ENCODE results near the gene PCYT1B.

The PCYT1B gene

GRCh38 chrX:24550166-24550565 lies 97.0 kb downstream of the PCYT1B start:
- H3K36me3 ChIP-seq (replicated peaks in 1 of 2; ENCODE audit: control insufficient read depth in 2 of 2, insufficient read depth in 2 of 2, low read length in 2 of 2): no peaks in the 10 kb centered on the region
- no peak overlapping the region for H3K4me3 ChIP-seq (ENCODE audit: low read length in 2 of 2)
- no CpG with 5 or more reads among the region's 5 CpGs for WGBS, 2 donors (ENCODE audit: extremely low coverage in 2 of 2, insufficient read length in 2 of 2, insufficient replicate concordance in 1 of 2)
- no peak overlapping the region for H3K4me2 ChIP-seq (ENCODE audit: insufficient read depth, low read length, poor library complexity, severe bottlenecking)
- no peak overlapping the region for H3K9ac ChIP-seq (ENCODE audit: low read depth, low read length, poor library complexity)
- H4K8ac ChIP-seq (ENCODE audit: low read depth, low read length): no peak overlapping the region
- no peaks in the 10 kb centered on the region for H3K79me1 ChIP-seq (ENCODE audit: low read depth, low read length)
- H3K14ac ChIP-seq (ENCODE audit: low read length): no peak overlapping the region
- H3K9me3 ChIP-seq (replicated peaks in 1 of 2; ENCODE audit: control insufficient read depth in 2 of 2, insufficient read depth in 1 of 2, low read depth in 1 of 2, low read length in 2 of 2): no peaks in the 10 kb centered on the region
- no peak overlapping the region for H3K23ac ChIP-seq (ENCODE audit: low read depth, low read length, poor library complexity)
- no peak overlapping the region for H3K18ac ChIP-seq (ENCODE audit: low read length)
- no peak overlapping the region for H2BK15ac ChIP-seq (ENCODE audit: low read length)
- DNase-seq (ENCODE audit: low spot score): no peak
- no peak overlapping the region for H2AK5ac ChIP-seq (ENCODE audit: low read depth, low read length)
- H3K27me3 ChIP-seq (ENCODE audit: control insufficient read depth in 3 of 3, insufficient read depth in 3 of 3, low read depth in 1 of 3, low read length in 3 of 3): no peaks in the 10 kb centered on the region
- H2AFZ ChIP-seq (ENCODE audit: low read length): no peak overlapping the region
- no peak overlapping the region for H2BK5ac ChIP-seq (ENCODE audit: low read length)
- H2BK120ac ChIP-seq (ENCODE audit: low read depth, low read length): no peak overlapping the region
- no peak overlapping the region for H2BK12ac ChIP-seq (ENCODE audit: low read length)
- no peak overlapping the region for H3K4ac ChIP-seq (ENCODE audit: low read length)
- no peak overlapping the region for H4K91ac ChIP-seq (ENCODE audit: low read depth, low read length, poor library complexity)
- no peak overlapping the region for H3K27ac ChIP-seq (replicated peaks; ENCODE audit: low read length)
- H3K4me1 ChIP-seq (ENCODE audit: control insufficient read depth in 2 of 2, insufficient read depth in 1 of 2, low read depth in 1 of 2, low read length in 2 of 2): no peaks in the 10 kb centered on the region

- WGBS, 2 donors (ENCODE audit: extremely low coverage in 2 of 2, insufficient read length in 2 of 2, insufficient replicate concordance in 1 of 2): no CpG with 5 or more reads among the region's 1 CpG
- H3K9me3 ChIP-seq (replicated peaks in 1 of 2; ENCODE audit: control insufficient read depth in 2 of 2, insufficient read depth in 1 of 2, low read depth in 1 of 2, low read length in 2 of 2): no peaks in the 10 kb centered on the region
- H2BK15ac ChIP-seq (ENCODE audit: low read length): no peak overlapping the region
- no peak overlapping the region for H3K4ac ChIP-seq (ENCODE audit: low read length)
- H4K8ac ChIP-seq (ENCODE audit: low read depth, low read length): no peak overlapping the region
- no peak overlapping the region for H2BK120ac ChIP-seq (ENCODE audit: low read depth, low read length)
- H2AK5ac ChIP-seq (ENCODE audit: low read depth, low read length): no peak overlapping the region
- no peak overlapping the region for H3K9ac ChIP-seq (ENCODE audit: low read depth, low read length, poor library complexity)
- no peak overlapping the region for H2AFZ ChIP-seq (ENCODE audit: low read length)
- H3K27ac ChIP-seq (replicated peaks; ENCODE audit: low read length): no peak overlapping the region
- H3K18ac ChIP-seq (ENCODE audit: low read length): no peak overlapping the region
- no peak overlapping the region for H4K91ac ChIP-seq (ENCODE audit: low read depth, low read length, poor library complexity)
- no peak overlapping the region for H2BK12ac ChIP-seq (ENCODE audit: low read length)
- no peak overlapping the region for H3K4me3 ChIP-seq (ENCODE audit: low read length in 2 of 2)
- no peaks in the 10 kb centered on the region for H3K27me3 ChIP-seq (ENCODE audit: control insufficient read depth in 3 of 3, insufficient read depth in 3 of 3, low read depth in 1 of 3, low read length in 3 of 3)
- H3K4me2 ChIP-seq (ENCODE audit: insufficient read depth, low read length, poor library complexity, severe bottlenecking): no peak overlapping the region
- H3K23ac ChIP-seq (ENCODE audit: low read depth, low read length, poor library complexity): no peak overlapping the region
- H3K14ac ChIP-seq (ENCODE audit: low read length): no peak overlapping the region
- no peak overlapping the region for H2BK5ac ChIP-seq (ENCODE audit: low read length)
- no peaks in the 10 kb centered on the region for H3K36me3 ChIP-seq (replicated peaks in 1 of 2; ENCODE audit: control insufficient read depth in 2 of 2, insufficient read depth in 2 of 2, low read length in 2 of 2)
- no peaks in the 10 kb centered on the region for H3K4me1 ChIP-seq (ENCODE audit: control insufficient read depth in 2 of 2, insufficient read depth in 1 of 2, low read depth in 1 of 2, low read length in 2 of 2)
- no peak for DNase-seq (ENCODE audit: low spot score)
- H3K79me1 ChIP-seq (ENCODE audit: low read depth, low read length): no peaks in the 10 kb centered on the region
Measured at GRCh38 chrX:24547961-24548360, 99.2 kb downstream of the PCYT1B start.

GRCh38 chrX:24542756-24543155 lies 104.4 kb downstream of the PCYT1B start:
- Histone ChIP-seq H3K27me3 (ENCODE audit: control insufficient read depth in 3 of 3, insufficient read depth in 3 of 3, low read depth in 1 of 3, low read length in 3 of 3) (no peaks in the 10 kb centered on the region), H3K9ac (ENCODE audit: low read depth, low read length, poor library complexity) (no peak overlapping the region), H3K36me3 (replicated peaks in 1 of 2; ENCODE audit: control insufficient read depth in 2 of 2, insufficient read depth in 2 of 2, low read length in 2 of 2) (no peaks in the 10 kb centered on the region), H2BK120ac (ENCODE audit: low read depth, low read length) (no peak overlapping the region), H3K4me3 (ENCODE audit: low read length in 2 of 2) (no peak overlapping the region), H3K14ac (ENCODE audit: low read length) (no peak overlapping the region), H2BK5ac (ENCODE audit: low read length) (no peak overlapping the region), H4K91ac (ENCODE audit: low read depth, low read length, poor library complexity) (no peak overlapping the region), H3K4ac (ENCODE audit: low read length) (no peak overlapping the region), H3K4me1 (ENCODE audit: control insufficient read depth in 2 of 2, insufficient read depth in 1 of 2, low read depth in 1 of 2, low read length in 2 of 2) (no peaks in the 10 kb centered on the region), H3K4me2 (ENCODE audit: insufficient read depth, low read length, poor library complexity, severe bottlenecking) (no peak overlapping the region), H3K23ac (ENCODE audit: low read depth, low read length, poor library complexity) (no peak overlapping the region), H3K27ac (replicated peaks; ENCODE audit: low read length) (no peak overlapping the region), H2BK12ac (ENCODE audit: low read length) (no peak overlapping the region), H3K18ac (ENCODE audit: low read length) (no peak overlapping the region), H2BK15ac (ENCODE audit: low read length) (no peak overlapping the region), H2AK5ac (ENCODE audit: low read depth, low read length) (no peak overlapping the region), H3K79me1 (ENCODE audit: low read depth, low read length) (no peaks in the 10 kb centered on the region), H4K8ac (ENCODE audit: low read depth, low read length) (no peak overlapping the region), H2AFZ (ENCODE audit: low read length) (no peak overlapping the region), H3K9me3 (replicated peaks in 1 of 2; ENCODE audit: control insufficient read depth in 2 of 2, insufficient read depth in 1 of 2, low read depth in 1 of 2, low read length in 2 of 2) (no peaks in the 10 kb centered on the region)
- no peak for DNase-seq (ENCODE audit: low spot score)
- no CpG with 5 or more reads among the region's 4 CpGs for WGBS, 2 donors (ENCODE audit: extremely low coverage in 2 of 2, insufficient read length in 2 of 2, insufficient replicate concordance in 1 of 2)

GRCh38 chrX:24536551-24536950 lies 110.6 kb downstream of the PCYT1B start:
- Histone ChIP-seq H2AFZ (ENCODE audit: low read length) (no peak overlapping the region), H3K18ac (ENCODE audit: low read length) (no peak overlapping the region), H2BK15ac (ENCODE audit: low read length) (no peak overlapping the region), H3K4me2 (ENCODE audit: insufficient read depth, low read length, poor library complexity, severe bottlenecking) (no peak overlapping the region), H3K4ac (ENCODE audit: low read length) (no peak overlapping the region), H3K23ac (ENCODE audit: low read depth, low read length, poor library complexity) (no peak overlapping the region), H3K9ac (ENCODE audit: low read depth, low read length, poor library complexity) (no peak overlapping the region), H2BK12ac (ENCODE audit: low read length) (no peak overlapping the region), H3K79me1 (ENCODE audit: low read depth, low read length) (no peaks in the 10 kb centered on the region), H3K9me3 (replicated peaks in 1 of 2; ENCODE audit: control insufficient read depth in 2 of 2, insufficient read depth in 1 of 2, low read depth in 1 of 2, low read length in 2 of 2) (no peaks in the 10 kb centered on the region), H2BK5ac (ENCODE audit: low read length) (no peak overlapping the region), H3K14ac (ENCODE audit: low read length) (no peak overlapping the region), H3K4me3 (ENCODE audit: low read length in 2 of 2) (no peak overlapping the region), H3K27me3 (ENCODE audit: control insufficient read depth in 3 of 3, insufficient read depth in 3 of 3, low read depth in 1 of 3, low read length in 3 of 3) (no peaks in the 10 kb centered on the region), H3K4me1 (ENCODE audit: control insufficient read depth in 2 of 2, insufficient read depth in 1 of 2, low read depth in 1 of 2, low read length in 2 of 2) (no peaks in the 10 kb centered on the region), H2BK120ac (ENCODE audit: low read depth, low read length) (no peak overlapping the region), H2AK5ac (ENCODE audit: low read depth, low read length) (no peak overlapping the region), H3K27ac (replicated peaks; ENCODE audit: low read length) (no peak overlapping the region), H4K8ac (ENCODE audit: low read depth, low read length) (no peak overlapping the region), H4K91ac (ENCODE audit: low read depth, low read length, poor library complexity) (no peak overlapping the region), H3K36me3 (replicated peaks in 1 of 2; ENCODE audit: control insufficient read depth in 2 of 2, insufficient read depth in 2 of 2, low read length in 2 of 2) (peaks cover 0 to 9% of the 10 kb centered on the region in 2 donors)
- no peak for DNase-seq (ENCODE audit: low spot score)
